GM12878 (cell line): ENCODE results near the gene TMEM11. TPM values are rescaled to one million over a fixed set of nuclear protein-coding genes. Genes with fewer than 3 reads are reported as not detected.

Experiments
- ATAC-seq: fragments of 200-7000 bp; cut with Tn5 transposase; 3 replicates; pipeline ENCODE4 v1.9.1; 2020; ENCODE audit warnings: mild to moderate bottlenecking, moderate library complexity
- BruUV-seq: library from RNA; stranded (reverse); fragments of 400-500 nt; replicated peaks from 2 replicates; lab custom pipeline; 2021; lab: Mats Ljungman, UMichigan
- CTCF ChIA-PET: fragments of 300-600 bp; sonication (Branson Sonifier 250); formaldehyde crosslinking; extraction: SDS; loops from one replicate; lab custom pipeline; 2021; ENCODE audit warnings: inconsistent platforms; lab: Yijun Ruan, JAX
- POLR2A ChIA-PET: fragments of 350-600 bp; formaldehyde crosslinking; extraction: SDS; loops from one replicate; lab custom pipeline; 2021; ENCODE audit warnings: inconsistent platforms; lab: Charles Lee
- RAD21 ChIA-PET: fragments of 300-600 bp; sonication (Branson Sonifier 250); formaldehyde crosslinking; loops from one replicate; lab custom pipeline; 2023; ENCODE audit warnings: antibody characterized with exemption; ENCODE audit not compliant: unreplicated experiment; lab: Charles Lee
- SMC1A ChIA-PET: fragments of 300-600 bp; sonication (Branson Sonifier 250); formaldehyde crosslinking; loops from one replicate; lab custom pipeline; 2023; ENCODE audit not compliant: unreplicated experiment, uncharacterized antibody; lab: Charles Lee
- DNase-seq: peaks from one replicate; pipeline ENCODE4 v3.0.0-alpha.2; 2011; ENCODE audit warnings: low read depth, low spot score
- FAIRE-seq: peaks from 3 replicates; lab custom pipeline; 2011; peaks lifted over from hg19 to GRCh38; lab: Jason Lieb, UNC
- H2AFZ ChIP-seq: 2 replicates; pipeline ENCODE4 v1.6.0; 2011; ENCODE audit warnings: low read depth, low read length, control low read depth; ENCODE audit not compliant: control insufficient read depth
- H3K27ac ChIP-seq: 2 replicates; pipeline ENCODE4 v1.5.1; 2011; ENCODE audit warnings: control low read depth; ENCODE audit not compliant: control insufficient read depth, insufficient read depth
- H3K27me3 ChIP-seq, 2 experiments: replicated peaks in 1 of 2; 2 replicates each; pipeline versions ENCODE4 v1.6.0 to v1.6.1; 2011; ENCODE audit warnings: low read length in 1 of 2; ENCODE audit not compliant: control insufficient read depth in 2 of 2, insufficient read depth in 2 of 2
- H3K36me3 ChIP-seq, 2 experiments: 2 replicates each; pipeline ENCODE4 v1.5.1; 2011; ENCODE audit warnings: low read length in 1 of 2; ENCODE audit not compliant: control insufficient read depth in 2 of 2, insufficient read depth in 2 of 2
- H3K4me1 ChIP-seq: 2 replicates; pipeline ENCODE4 v1.6.1; 2011; ENCODE audit warnings: mild to moderate bottlenecking, low read length, moderate library complexity, mixed read lengths; ENCODE audit not compliant: control insufficient read depth, insufficient read depth
- H3K4me2 ChIP-seq: 2 replicates; pipeline ENCODE4 v1.6.0; 2011; ENCODE audit warnings: control low read depth; ENCODE audit not compliant: control insufficient read depth, insufficient read depth
- H3K4me3 ChIP-seq: fragments of 200-600 bp; sonication (generic); 2 replicates; pipeline ENCODE4 v1.5.1; 2016
- H3K79me2 ChIP-seq: 2 replicates; pipeline ENCODE4 v1.6.0; 2011; ENCODE audit warnings: low read length; ENCODE audit not compliant: control insufficient read depth, insufficient read depth
- H3K9ac ChIP-seq: 2 replicates; pipeline ENCODE4 v1.8.0; 2011; ENCODE audit warnings: low read length, control low read depth, mixed read lengths; ENCODE audit not compliant: control insufficient read depth, insufficient read depth
- H3K9me3 ChIP-seq: replicated peaks from 3 replicates; pipeline ENCODE4 v1.5.1; 2011; ENCODE audit warnings: mild to moderate bottlenecking, low read length; ENCODE audit not compliant: control insufficient read depth, insufficient read depth
- H4K20me1 ChIP-seq: 2 replicates; pipeline ENCODE4 v1.6.0; 2011; ENCODE audit not compliant: control insufficient read depth, insufficient read depth
- LARP7 ChIP-seq: fragments of 450-650 bp; IDR thresholded peaks from 2 replicates; pipeline ENCODE4 v1.6.1; 2017; ENCODE audit warnings: mild to moderate bottlenecking
- MEF2A ChIP-seq: IDR thresholded peaks from 2 replicates; pipeline ENCODE4 v1.6.1; 2011; ENCODE audit warnings: low read depth, mild to moderate bottlenecking, low read length, moderate library complexity; ENCODE audit not compliant: insufficient read depth
- MYC ChIP-seq: IDR thresholded peaks from 2 replicates; pipeline ENCODE4 v1.6.1; 2011; ENCODE audit warnings: mild to moderate bottlenecking, low read length, moderate library complexity, inconsistent platforms; ENCODE audit not compliant: insufficient read depth, insufficient replicate concordance, insufficient read length, severe bottlenecking
- NFXL1 ChIP-seq: fragments of 450-650 bp; IDR thresholded peaks from 2 replicates; pipeline ENCODE4 v1.6.1; 2017; ENCODE audit warnings: antibody characterized with exemption, mild to moderate bottlenecking, borderline replicate concordance
- NR2C1 ChIP-seq: fragments of 450-650 bp; IDR thresholded peaks from 2 replicates; pipeline ENCODE4 v1.6.1; 2017; ENCODE audit warnings: antibody characterized with exemption, mild to moderate bottlenecking, moderate library complexity
- NR2F1 ChIP-seq: fragments of 450-650 bp; conservative IDR thresholded peaks from 2 replicates; pipeline ENCODE4 v1.6.1; 2017; ENCODE audit warnings: mild to moderate bottlenecking
- NRF1 ChIP-seq: conservative IDR thresholded peaks from 2 replicates; pipeline ENCODE4 v1.6.1; 2011; ENCODE audit warnings: mild to moderate bottlenecking, low read depth, low read length, improper control_type of control experiment
- POU2F2 ChIP-seq: IDR thresholded peaks from 3 replicates; pipeline ENCODE4 v1.6.1; 2011; ENCODE audit warnings: low read depth, mild to moderate bottlenecking, low read length, borderline replicate concordance
- SMARCA5 ChIP-seq: fragments of 450-650 bp; IDR thresholded peaks from 2 replicates; pipeline ENCODE4 v1.6.1; 2017; ENCODE audit warnings: mild to moderate bottlenecking
- WGBS: methylation state at CpG from one replicate; pipeline ENCODE4 v1.1.6; 2016; ENCODE audit warnings: low lambda C conversion rate; ENCODE audit not compliant: insufficient replicate concordance, insufficient coverage; ENCODE audit errors: missing lambda C conversion rate; 5-methylcytosine and 5-hydroxymethylcytosine counted together
- in situ Hi-C: fragments of 300-500 bp; cut with MboI; formaldehyde crosslinking; loops from 9 replicates; pipeline ENCODE4 v1.14.3; 2018; ENCODE audit warnings: mixed read lengths
- intact Hi-C: fragments of 100-400 bp; cut with micrococcal nuclease; formaldehyde crosslinking; loops from one replicate; pipeline ENCODE4 v1.14.2; 2022; ENCODE audit not compliant: unreplicated experiment
- polyA plus RNA-seq, 11 experiments: library from polyadenylated mRNA; depleted of rRNA in 4 of 11; unstranded in 6 of 11; stranded (reverse) in 5 of 11; fragments of >200 nt; fragmentation: Nextera tagmentation in 4 of 11; fragmentation: Illumina TruSeq in 1 of 11; extraction: Ambion mirVana in 4 of 11; extraction: Trizol in 1 of 11; gene quantifications; 1 replicate in 1 of 11; 2 replicates in 10 of 11; pipeline versions ENCODE4 v1.2.1 to v1.2.3, GENCODE V29; 2011 to 2016; ENCODE audit warnings: inconsistent platforms in 2 of 11, missing spikeins in 2 of 11, low read depth in 1 of 11
- total RNA-seq, 4 experiments: library from RNA; depleted of rRNA in 3 of 4; stranded (reverse); fragments of >200 nt in 3 of 4; fragmentation: Illumina TruSeq in 1 of 4; extraction: Trizol in 1 of 4; gene quantifications; 2 replicates each; pipeline versions ENCODE4 v1.2.1 to v1.2.3, GENCODE V29; 2013 to 2021
- TF ChIP-seq, protein P1 (sequence below): fragments of 150-350 bp; IDR thresholded peaks from 2 replicates; pipeline ENCODE4 v1.6.1; 2016; ENCODE audit warnings: low read depth, low read length
- TF ChIP-seq, protein P2 (sequence below): fragments of 450-650 bp; IDR thresholded peaks from 2 replicates; pipeline ENCODE4 v1.6.1; 2016; ENCODE audit warnings: mild to moderate bottlenecking, moderate library complexity, borderline replicate concordance

The TMEM11 gene
- total and polyA plus RNA-seq, 10 of the 15 experiments (the other 5 are each of a cell fraction or from before 2014, with no cell fraction given) = 14.4 to 63.4 (median 27.2) TPM

DNA sequence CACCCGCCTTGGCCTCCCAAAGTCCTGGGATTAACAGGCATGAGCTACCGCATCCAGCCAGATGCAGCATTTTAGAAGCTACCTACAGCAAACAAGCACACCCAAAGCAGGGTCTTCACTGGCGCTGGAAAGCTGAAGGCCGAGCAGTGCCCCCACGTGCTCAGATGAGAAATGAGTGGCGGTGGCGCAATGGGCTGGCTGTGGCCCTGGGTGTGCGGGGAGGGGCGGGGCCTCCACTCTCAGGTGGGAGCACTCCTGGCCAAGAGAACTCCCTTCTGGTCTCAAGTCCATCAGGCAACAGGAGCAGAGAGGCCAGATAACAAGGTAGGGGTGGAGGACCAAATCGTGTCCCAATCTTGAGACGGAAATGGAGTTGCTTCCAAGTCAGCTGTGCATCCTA lies 12.1 kb downstream of the TMEM11 start (continued):
- TF ChIP-seq, protein P1, sequence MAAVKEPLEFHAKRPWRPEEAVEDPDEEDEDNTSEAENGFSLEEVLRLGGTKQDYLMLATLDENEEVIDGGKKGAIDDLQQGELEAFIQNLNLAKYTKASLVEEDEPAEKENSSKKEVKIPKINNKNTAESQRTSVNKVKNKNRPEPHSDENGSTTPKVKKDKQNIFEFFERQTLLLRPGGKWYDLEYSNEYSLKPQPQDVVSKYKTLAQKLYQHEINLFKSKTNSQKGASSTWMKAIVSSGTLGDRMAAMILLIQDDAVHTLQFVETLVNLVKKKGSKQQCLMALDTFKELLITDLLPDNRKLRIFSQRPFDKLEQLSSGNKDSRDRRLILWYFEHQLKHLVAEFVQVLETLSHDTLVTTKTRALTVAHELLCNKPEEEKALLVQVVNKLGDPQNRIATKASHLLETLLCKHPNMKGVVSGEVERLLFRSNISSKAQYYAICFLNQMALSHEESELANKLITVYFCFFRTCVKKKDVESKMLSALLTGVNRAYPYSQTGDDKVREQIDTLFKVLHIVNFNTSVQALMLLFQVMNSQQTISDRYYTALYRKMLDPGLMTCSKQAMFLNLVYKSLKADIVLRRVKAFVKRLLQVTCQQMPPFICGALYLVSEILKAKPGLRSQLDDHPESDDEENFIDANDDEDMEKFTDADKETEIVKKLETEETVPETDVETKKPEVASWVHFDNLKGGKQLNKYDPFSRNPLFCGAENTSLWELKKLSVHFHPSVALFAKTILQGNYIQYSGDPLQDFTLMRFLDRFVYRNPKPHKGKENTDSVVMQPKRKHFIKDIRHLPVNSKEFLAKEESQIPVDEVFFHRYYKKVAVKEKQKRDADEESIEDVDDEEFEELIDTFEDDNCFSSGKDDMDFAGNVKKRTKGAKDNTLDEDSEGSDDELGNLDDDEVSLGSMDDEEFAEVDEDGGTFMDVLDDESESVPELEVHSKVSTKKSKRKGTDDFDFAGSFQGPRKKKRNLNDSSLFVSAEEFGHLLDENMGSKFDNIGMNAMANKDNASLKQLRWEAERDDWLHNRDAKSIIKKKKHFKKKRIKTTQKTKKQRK = no peak
- TF ChIP-seq NRF1 (no peak), NFXL1 (no peak)

DNA sequence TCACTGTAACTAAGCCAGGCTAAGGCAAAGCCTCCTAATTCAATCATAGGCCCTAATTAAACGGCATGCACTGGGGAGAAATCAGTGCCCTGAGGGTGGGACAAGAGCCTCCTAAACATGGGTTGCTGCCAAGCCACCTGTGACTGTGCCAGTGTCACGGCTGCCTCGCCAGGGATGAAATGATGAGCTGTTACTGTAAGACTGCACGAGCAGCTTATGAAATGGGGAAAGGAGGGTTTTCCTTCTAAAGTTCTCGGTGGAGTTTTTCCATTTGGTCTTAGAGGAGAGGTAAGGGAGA lies 12.7 kb downstream of the TMEM11 start:
- ChIA-PET SMC1A (interaction anchor here (1.3 kb wide), 1 partner anchor 12 kb away, joined by 3 read pairs; no protein-coding TSS in a partner anchor), POLR2A (interaction anchor here (1.3 kb wide), 1 partner anchor 12 kb away, joined by 4 read pairs; no protein-coding TSS in a partner anchor)
- in situ Hi-C loops = no loop called here
- Histone ChIP-seq H3K36me3 (peaks cover 13 to 14% of the 10 kb centered on the region in 2 experiments), H3K4me2 (no peak overlapping the region), H3K79me2 (peaks cover 41% of the 10 kb centered on the region), H3K9me3 (no peaks in the 10 kb centered on the region), H3K4me3 (no peak overlapping the region)
- intact Hi-C loops = no loop called here
- BruUV-seq = no TSS peak
- 66% methylated on average over 5 of the region's 5 CpGs for WGBS
- TF ChIP-seq LARP7 = no peak
- TF ChIP-seq POU2F2 = no peak
- TF ChIP-seq MYC = no peak
- no peak for TF ChIP-seq SMARCA5
- TF ChIP-seq, protein P2, sequence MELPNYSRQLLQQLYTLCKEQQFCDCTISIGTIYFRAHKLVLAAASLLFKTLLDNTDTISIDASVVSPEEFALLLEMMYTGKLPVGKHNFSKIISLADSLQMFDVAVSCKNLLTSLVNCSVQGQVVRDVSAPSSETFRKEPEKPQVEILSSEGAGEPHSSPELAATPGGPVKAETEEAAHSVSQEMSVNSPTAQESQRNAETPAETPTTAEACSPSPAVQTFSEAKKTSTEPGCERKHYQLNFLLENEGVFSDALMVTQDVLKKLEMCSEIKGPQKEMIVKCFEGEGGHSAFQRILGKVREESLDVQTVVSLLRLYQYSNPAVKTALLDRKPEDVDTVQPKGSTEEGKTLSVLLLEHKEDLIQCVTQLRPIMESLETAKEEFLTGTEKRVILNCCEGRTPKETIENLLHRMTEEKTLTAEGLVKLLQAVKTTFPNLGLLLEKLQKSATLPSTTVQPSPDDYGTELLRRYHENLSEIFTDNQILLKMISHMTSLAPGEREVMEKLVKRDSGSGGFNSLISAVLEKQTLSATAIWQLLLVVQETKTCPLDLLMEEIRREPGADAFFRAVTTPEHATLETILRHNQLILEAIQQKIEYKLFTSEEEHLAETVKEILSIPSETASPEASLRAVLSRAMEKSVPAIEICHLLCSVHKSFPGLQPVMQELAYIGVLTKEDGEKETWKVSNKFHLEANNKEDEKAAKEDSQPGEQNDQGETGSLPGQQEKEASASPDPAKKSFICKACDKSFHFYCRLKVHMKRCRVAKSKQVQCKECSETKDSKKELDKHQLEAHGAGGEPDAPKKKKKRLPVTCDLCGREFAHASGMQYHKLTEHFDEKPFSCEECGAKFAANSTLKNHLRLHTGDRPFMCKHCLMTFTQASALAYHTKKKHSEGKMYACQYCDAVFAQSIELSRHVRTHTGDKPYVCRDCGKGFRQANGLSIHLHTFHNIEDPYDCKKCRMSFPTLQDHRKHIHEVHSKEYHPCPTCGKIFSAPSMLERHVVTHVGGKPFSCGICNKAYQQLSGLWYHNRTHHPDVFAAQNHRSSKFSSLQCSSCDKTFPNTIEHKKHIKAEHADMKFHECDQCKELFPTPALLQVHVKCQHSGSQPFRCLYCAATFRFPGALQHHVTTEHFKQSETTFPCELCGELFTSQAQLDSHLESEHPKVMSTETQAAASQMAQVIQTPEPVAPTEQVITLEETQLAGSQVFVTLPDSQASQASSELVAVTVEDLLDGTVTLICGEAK = no peak
- TF ChIP-seq NR2C1 = no peak
- no peak for TF ChIP-seq MEF2A
- TF ChIP-seq NR2F1 = no peak
- TF ChIP-seq, all 136 proteins: peak for 0
- RAD21 ChIA-PET = no interaction called here
- FAIRE-seq (no peak), DNase-seq (no peak), ATAC-seq (no peak)
- H3K9ac ChIP-seq = no peak overlapping the region
- peaks cover 19% of the 10 kb centered on the region for H4K20me1 ChIP-seq
- no peak overlapping the region for H3K27ac ChIP-seq
- H3K27me3 ChIP-seq = no peaks in the 10 kb centered on the region
- H3K4me1 ChIP-seq = peaks cover 11% of the 10 kb centered on the region
- CTCF ChIA-PET = no interaction called here
- no peak overlapping the region for H2AFZ ChIP-seq
